SKM-1 (cell line): Measurements from ENCODE around the gene MTF1.

Experiments used
- DNase-seq: peaks from one replicate; lab custom pipeline; 2025; ENCODE audit not compliant: unreplicated experiment; lab: John Stamatoyannopoulos, UW

The MTF1 gene

DNA sequence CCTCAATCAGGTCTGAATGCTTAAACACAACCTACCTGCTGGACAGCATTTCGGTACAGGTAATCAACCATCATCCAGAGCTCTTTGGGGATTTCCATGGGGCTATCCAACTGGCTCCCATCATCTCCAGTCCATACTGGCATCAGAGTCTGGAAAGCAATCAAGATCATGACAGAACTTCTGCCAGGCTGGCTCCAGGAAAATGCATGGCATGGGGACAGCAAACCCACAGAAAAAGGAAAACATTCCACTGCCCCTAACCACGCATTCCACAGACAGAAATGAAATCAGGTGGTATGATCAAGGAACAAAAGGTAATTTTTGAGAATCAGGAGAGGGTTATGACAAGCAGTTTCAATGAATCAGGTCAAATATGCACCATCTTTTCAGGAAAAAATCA is 9.1 kb upstream of the MTF1 start:
- no peak for DNase-seq

DNA sequence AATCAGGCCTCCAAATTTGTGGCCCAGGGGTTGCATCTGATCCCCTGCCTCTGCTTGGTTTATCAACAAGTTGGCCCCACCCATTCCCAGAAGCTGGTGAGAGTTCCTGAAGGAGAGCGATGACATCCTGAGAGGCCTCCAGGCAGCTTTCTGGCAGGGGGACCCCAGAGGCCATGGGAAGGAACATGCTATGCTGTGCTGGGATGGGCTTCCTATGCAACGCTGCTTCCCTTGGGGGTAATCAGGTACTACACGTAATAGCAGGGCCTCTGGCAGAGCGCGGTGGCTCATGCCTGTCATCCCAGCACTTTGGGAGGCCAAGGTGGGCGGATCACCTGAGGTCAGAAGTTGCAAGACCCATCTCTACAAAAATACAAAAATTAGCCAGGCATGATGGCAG is 8.4 kb upstream of the MTF1 start:
- no peak for DNase-seq

DNA sequence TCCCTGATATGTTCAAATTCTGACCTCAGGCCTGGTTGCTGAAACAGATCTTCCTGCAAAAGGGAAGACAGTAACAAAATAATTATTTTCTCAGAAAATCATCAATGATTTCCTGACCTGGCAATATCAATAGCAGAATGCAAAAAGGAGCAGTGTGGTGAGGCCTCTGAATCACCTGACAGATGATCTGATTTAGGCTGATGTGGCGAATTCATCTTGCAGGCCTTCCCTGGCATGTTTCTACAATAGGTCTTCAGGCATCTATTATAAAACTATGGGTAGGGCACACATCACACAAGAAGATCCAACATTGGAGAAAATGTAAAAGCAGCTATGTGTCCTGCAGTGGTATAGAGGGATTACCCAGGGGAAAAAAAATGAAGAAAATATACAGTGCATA is 7.1 kb upstream of the MTF1 start:
- DNase-seq, result no peak

- no peak for DNase-seq
Observed at GRCh38 chr1:37865348-37866120, 6.1 kb upstream of the MTF1 start.

GRCh38 chr1:37862330-37862729 is 2.9 kb upstream of the MTF1 start:
- DNase-seq, result no peak

GRCh38 chr1:37861151-37861550 is 1.8 kb upstream of the MTF1 start:
- DNase-seq, result no peak

DNA sequence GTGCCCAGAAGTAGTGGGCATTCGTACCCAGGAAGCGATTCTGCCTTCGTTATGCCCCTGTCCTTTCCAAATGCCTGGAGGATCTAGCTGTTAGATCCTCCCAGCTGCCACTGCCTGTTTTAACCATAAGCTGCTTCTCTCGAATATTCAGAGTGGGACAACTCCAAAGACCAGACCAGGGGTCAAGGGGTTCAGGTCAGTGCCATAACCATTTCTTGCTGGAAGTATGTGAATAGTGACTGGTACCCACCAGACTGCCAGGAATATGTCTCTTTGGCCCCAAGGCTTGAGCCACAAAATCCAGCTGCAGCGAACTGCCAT is 914 bp upstream of the MTF1 start:
- no peak for DNase-seq

- no peak for DNase-seq
Observed at GRCh38 chr1:37858931-37859506, 373 bp downstream of the MTF1 start.

- DNase-seq, result no peak
Observed at GRCh38 chr1:37854406-37854805, 5.0 kb downstream of the MTF1 start.

DNA sequence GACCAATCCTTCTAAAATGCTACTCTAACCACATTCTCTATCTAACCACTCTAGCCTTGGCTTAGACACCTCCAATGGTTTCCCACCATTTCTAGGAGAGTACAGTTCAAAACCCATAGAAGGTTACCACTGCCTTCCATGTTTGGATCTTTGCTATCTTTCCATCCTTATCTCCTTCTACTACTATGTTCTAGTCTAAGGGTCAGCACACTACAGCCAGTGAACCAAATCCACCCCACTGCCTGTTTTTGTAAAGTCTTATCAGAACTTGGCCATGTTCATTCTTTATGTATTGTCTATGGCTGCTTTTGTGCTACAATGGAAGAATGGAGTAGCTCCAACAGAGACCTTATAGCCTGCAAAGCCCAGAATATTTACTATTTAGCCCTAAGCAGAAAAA is 6.2 kb downstream of the MTF1 start:
- no peak for DNase-seq

GRCh38 chr1:37851782-37852210 is 7.6 kb downstream of the MTF1 start:
- DNase-seq, result peak; percentile 79

DNA sequence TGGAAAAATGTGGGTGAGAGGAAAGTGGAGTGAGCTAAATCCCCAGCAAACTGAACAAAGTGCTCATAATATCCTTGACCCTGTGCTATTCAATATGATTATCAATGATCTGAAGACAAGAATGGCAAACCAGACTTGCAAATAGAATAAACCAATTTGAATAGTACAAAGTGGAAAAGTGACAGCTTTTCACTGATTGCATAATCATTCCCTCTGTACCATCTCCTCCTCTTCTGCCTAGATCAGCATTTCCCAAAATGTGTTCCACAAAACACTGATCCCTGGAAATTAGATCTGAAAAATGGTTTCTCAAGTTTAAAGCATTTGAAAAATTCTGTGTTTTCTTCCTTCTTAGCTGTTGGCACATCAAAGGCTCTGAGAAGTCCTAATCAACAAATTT is 8.1 kb downstream of the MTF1 start:
- no peak for DNase-seq

DNA sequence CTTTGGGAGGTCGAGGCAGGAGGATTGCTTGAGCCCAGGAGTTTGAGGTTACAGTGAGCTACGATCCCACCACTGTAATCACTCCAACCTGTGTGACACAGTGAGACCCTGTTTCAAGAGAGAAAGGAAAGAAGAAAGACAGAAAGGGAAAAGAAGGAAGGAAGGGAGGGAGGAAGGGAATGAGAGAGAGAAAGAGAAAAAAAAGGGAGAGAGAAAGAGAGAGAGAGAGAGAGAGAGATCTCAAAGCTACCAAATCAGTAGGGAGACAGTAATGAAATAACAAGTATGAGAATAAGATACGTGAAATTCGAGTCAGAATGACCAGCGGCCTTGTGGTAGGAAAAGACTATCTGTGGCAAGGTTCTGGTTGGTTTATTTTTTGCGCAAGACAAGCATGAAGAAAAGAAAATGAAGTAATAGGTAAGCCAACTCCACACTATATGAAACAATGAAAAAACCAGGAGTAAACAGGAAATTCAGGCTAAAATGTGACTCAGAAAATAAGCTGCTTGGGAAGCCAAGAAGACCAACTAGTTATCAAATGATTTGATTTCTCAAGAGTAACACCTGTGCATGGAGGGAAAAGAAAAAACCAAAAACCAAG is 8.9 kb downstream of the MTF1 start:
- peak; percentile 63 for DNase-seq

GRCh38 chr1:37849480-37849879 is 9.9 kb downstream of the MTF1 start:
- no peak for DNase-seq

DNA sequence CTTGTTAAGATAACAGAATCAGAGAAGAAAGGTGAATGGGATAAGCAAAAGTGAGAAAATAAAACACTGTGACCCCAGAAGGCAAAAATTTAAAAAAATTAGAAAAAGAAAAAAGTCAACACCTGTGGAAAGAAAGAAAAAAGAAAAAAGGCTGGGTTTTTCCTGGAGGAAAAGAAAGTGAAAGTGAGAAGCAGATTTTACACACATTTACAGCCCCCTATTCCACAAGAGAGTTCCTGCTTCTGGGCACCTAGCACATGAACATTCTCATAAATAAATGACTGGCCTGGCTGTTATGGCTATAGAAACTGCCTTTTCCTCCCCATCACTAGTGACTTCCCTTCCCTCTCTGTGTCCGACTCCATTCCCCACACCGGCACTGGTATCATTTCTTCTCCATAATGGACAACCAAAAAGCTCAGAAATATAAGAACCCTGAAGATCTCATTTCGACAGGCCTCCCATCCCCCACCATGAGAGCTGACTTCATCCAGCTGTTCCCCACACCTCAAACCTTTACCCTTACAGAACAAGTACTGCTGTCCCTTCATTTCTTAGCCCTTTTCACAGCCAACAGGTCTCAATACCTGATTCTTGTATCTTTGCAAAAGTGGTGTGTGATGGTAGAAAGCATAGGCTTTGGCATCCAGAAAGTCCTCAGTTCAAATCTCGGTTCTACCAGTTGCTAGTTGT is 12.6 kb downstream of the MTF1 start:
- DNase-seq, result no peak

DNA sequence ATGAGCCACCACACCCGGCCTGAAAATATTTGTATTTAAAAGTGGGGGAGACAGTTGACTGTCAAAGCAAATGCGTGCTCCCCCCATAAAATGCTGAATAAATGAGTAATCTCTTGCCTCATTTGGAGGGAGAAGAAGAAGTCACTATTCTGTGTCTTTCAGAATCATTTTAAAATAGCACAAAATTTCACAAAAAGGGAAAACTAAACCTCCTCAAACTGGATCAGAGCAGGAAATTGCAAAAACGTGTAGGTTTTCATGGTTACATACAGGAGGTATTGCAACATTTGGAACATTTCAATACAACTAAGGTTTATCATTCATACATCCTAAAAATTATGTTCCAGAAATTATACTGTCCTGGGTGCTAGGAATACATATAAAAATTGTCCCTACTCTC is 13.6 kb downstream of the MTF1 start:
- peak; percentile 90 for DNase-seq

GRCh38 chr1:37845049-37845646 is 14.2 kb downstream of the MTF1 start:
- no peak for DNase-seq

GRCh38 chr1:37844536-37844935 is 14.9 kb downstream of the MTF1 start:
- DNase-seq, result no peak

- no peak for DNase-seq
Observed at GRCh38 chr1:37841652-37842051, 17.7 kb downstream of the MTF1 start.

DNA sequence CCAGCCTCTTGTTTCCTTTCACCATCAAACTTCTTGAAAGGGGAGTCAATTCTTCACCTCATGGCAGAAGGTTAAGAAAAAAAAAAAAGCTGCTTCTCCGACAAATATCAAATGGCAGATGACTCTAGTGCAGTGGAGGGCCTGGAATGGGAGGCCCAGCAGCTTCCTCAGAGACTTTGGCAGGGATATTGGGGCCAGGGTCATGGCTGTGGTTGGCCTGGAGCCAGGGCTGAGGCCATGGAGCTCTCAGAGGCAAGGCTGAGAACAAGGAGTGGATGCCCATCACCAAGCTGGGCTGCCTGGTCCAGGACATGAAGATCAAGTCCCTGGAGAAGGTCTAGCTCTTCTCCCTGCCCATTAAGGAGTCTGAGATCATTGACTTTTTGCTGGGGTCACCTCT is 18.7 kb downstream of the MTF1 start:
- DNase-seq, result no peak

- no peak for DNase-seq
Observed at GRCh38 chr1:37839676-37840075, 19.7 kb downstream of the MTF1 start.

GRCh38 chr1:37836788-37837187 is 22.6 kb downstream of the MTF1 start:
- no peak for DNase-seq
